Measurements from ENCODE around the gene ATG12. TPM values are rescaled to one million over a fixed set of nuclear protein-coding genes. Genes with fewer than 3 reads are reported as not detected.

ATG12 gene
- total and polyA plus RNA-seq, 2 of the 13 experiments (the other 11 are each of a cell fraction or from before 2014, with no cell fraction given), result 46.4 to 58.1 TPM

GRCh38 chr5:115857057-115857479, 15.7 kb upstream of the ATG12 start:
- peak; percentile 23 for FAIRE-seq
- peaks cover 88% of the 10 kb centered on the region for H3K79me2 ChIP-seq (ENCODE audit: insufficient read depth, low read length)
- H3K9ac ChIP-seq (ENCODE audit: insufficient read depth, low read depth, low read length), result no peak overlapping the region
- WGBS (ENCODE audit: low lambda C conversion rate), result 100% methylated on average over 1 of the region's 1 CpG
- in situ Hi-C loops (cut with HindIII; ENCODE audit: extremely low pct_ligation_motif_present, low pct_unique_long_range_greater_than_20kb) (no loop called here), intact Hi-C loops (cut with micrococcal nuclease; ENCODE audit: unreplicated experiment) (no loop called here)
- ATAC-seq, result no peak
- no peak overlapping the region for H3K4me2 ChIP-seq (ENCODE audit: low read depth, low read length)
- no peak overlapping the region for H3K27ac ChIP-seq (ENCODE audit: extremely low read length, insufficient read depth, low read length)
- peaks cover 12% of the 10 kb centered on the region for H3K4me1 ChIP-seq (ENCODE audit: insufficient read depth, low read length)
- H3K27me3 ChIP-seq (ENCODE audit: control insufficient read depth in 1 of 2, insufficient read depth in 2 of 2, low read length in 2 of 2), result no peaks in the 10 kb centered on the region
- no peaks in the 10 kb centered on the region; a peak in 1 of 5 replicates for H3K36me3 ChIP-seq (replicated peaks in 1 of 2; ENCODE audit: control insufficient read depth in 1 of 2, insufficient read depth in 2 of 2, low read length in 2 of 2)
- no peak for DNase-seq (ENCODE audit: low spot score)
- H3K4me3 ChIP-seq (replicated peaks in 1 of 3; ENCODE audit: insufficient read depth in 1 of 3, low read depth in 2 of 3, low read length in 3 of 3), result no peak overlapping the region
- no peak overlapping the region for H2AFZ ChIP-seq (ENCODE audit: low read length)
- no TSS peak for BruUV-seq (replicated peaks)
- peaks cover 5% of the 10 kb centered on the region; the same call in 1 of the 2 replicates for H4K20me1 ChIP-seq (ENCODE audit: insufficient read depth, low read length)
- ChIA-PET POLR2A (no interaction called here), CTCF (ENCODE audit: low intra/inter-chr PET ratio, low total read pairs) (interaction anchor here (0.7 kb wide), 1 partner anchor 310 kb away, joined by 3 read pairs; no protein-coding TSS in a partner anchor)
- H3K9me3 ChIP-seq (ENCODE audit: low read length), result peaks cover 9% of the 10 kb centered on the region; the same call in 1 of the 2 replicates
- no peak for TF ChIP-seq MAFG (CRISPR knock-in tag; IDR thresholded peaks at IDR 0.05)
- no peak for TF ChIP-seq ZSCAN25 (CRISPR knock-in tag; IDR thresholded peaks at IDR 0.05)
- TF ChIP-seq ZMYM4 (CRISPR knock-in tag; IDR thresholded peaks at IDR 0.05), result no peak
- no peak for TF ChIP-seq AFF4 (CRISPR knock-in tag; IDR thresholded peaks at IDR 0.05)
- TF ChIP-seq ZNF567 (CRISPR knock-in tag; IDR thresholded peaks at IDR 0.05; ENCODE audit: borderline replicate concordance), result no peak
- no peak for TF ChIP-seq ETV5 (CRISPR knock-in tag; IDR thresholded peaks at IDR 0.05; ENCODE audit: borderline replicate concordance)
- no peak for TF ChIP-seq ZNF207 (IDR thresholded peaks at IDR 0.05; ENCODE audit: borderline replicate concordance)
- TF ChIP-seq ZNF18 (CRISPR knock-in tag; IDR thresholded peaks at IDR 0.05; ENCODE audit: insufficient replicate concordance), result no peak
- TF ChIP-seq ZNF512B (CRISPR knock-in tag; IDR thresholded peaks at IDR 0.05; ENCODE audit: borderline replicate concordance), result no peak
- no peak for TF ChIP-seq NFYB (CRISPR knock-in tag; IDR thresholded peaks at IDR 0.05)
- TF ChIP-seq POGZ (CRISPR knock-in tag; IDR thresholded peaks at IDR 0.05), result no peak
- TF ChIP-seq ARNTL (CRISPR knock-in tag; IDR thresholded peaks at IDR 0.05), result no peak
- TF ChIP-seq ZBTB21 (CRISPR knock-in tag; IDR thresholded peaks at IDR 0.05), result no peak
- TF ChIP-seq E2F2 (CRISPR knock-in tag; IDR thresholded peaks at IDR 0.05; ENCODE audit: borderline replicate concordance), result no peak
- no peak for TF ChIP-seq ZNF451 (CRISPR knock-in tag; IDR thresholded peaks at IDR 0.05)

All from HepG2 (cell line).